Stimulated activated CD4-positive, alpha-beta T cell treated with anti-CD3 and anti-CD28 coated beads, Interleukin-1b, Interleukin-23, amount 100 ng/mL, for 48 hours (primary cell): ENCODE data around the gene RYR3.

Experiments
- DNase-seq: peaks from one replicate; pipeline ENCODE4 v3.0.0-alpha.2; 2020

Gene RYR3

GRCh38 chr15:33454996-33455395 is 144.2 kb downstream of the RYR3 start:
- no peak for DNase-seq

GRCh38 chr15:33458421-33458820 is 147.7 kb downstream of the RYR3 start:
- DNase-seq = no peak

- DNase-seq = no peak
Observed at GRCh38 chr15:33460166-33460805, 149.5 kb downstream of the RYR3 start.

GRCh38 chr15:33461671-33462070 is 150.9 kb downstream of the RYR3 start:
- no peak for DNase-seq

GRCh38 chr15:33467146-33467815 is 156.5 kb downstream of the RYR3 start:
- DNase-seq = no peak

GRCh38 chr15:33467816-33468163 is 157.0 kb downstream of the RYR3 start:
- no peak for DNase-seq

- DNase-seq = no peak
Observed at GRCh38 chr15:33468740-33469139, 158.0 kb downstream of the RYR3 start.

- DNase-seq = no peak
Observed at GRCh38 chr15:33473005-33473404, 162.2 kb downstream of the RYR3 start.

GRCh38 chr15:33473714-33474113 is 162.9 kb downstream of the RYR3 start:
- no peak for DNase-seq

- DNase-seq = no peak
Observed at GRCh38 chr15:33476076-33476475, 165.3 kb downstream of the RYR3 start.

- DNase-seq = no peak
Observed at GRCh38 chr15:33476908-33477307, 166.1 kb downstream of the RYR3 start.

- DNase-seq = no peak
Observed at GRCh38 chr15:33489335-33489734, 178.6 kb downstream of the RYR3 start.

- DNase-seq = no peak
Observed at GRCh38 chr15:33490703-33491102, 179.9 kb downstream of the RYR3 start.

GRCh38 chr15:33492434-33493052 is 181.8 kb downstream of the RYR3 start:
- no peak for DNase-seq

GRCh38 chr15:33494306-33494705 is 183.5 kb downstream of the RYR3 start:
- DNase-seq = no peak

- DNase-seq = no peak
Observed at GRCh38 chr15:33500432-33501195, 189.8 kb downstream of the RYR3 start.

- no peak for DNase-seq
Observed at GRCh38 chr15:33503681-33504080, 192.9 kb downstream of the RYR3 start.

- DNase-seq = no peak
Observed at GRCh38 chr15:33506781-33507296, 196.1 kb downstream of the RYR3 start.

GRCh38 chr15:33508703-33509102 is 197.9 kb downstream of the RYR3 start:
- DNase-seq = no peak

GRCh38 chr15:33515121-33515520 is 204.4 kb downstream of the RYR3 start:
- no peak for DNase-seq

GRCh38 chr15:33516563-33516962 is 205.8 kb downstream of the RYR3 start:
- no peak for DNase-seq

- no peak for DNase-seq
Observed at GRCh38 chr15:33517944-33518343, 207.2 kb downstream of the RYR3 start.

GRCh38 chr15:33518421-33518820 is 207.7 kb downstream of the RYR3 start:
- DNase-seq = no peak

- no peak for DNase-seq
Observed at GRCh38 chr15:33524274-33524673, 213.5 kb downstream of the RYR3 start.
